ENCODE measurements around the gene ZNF138.

ZNF138 gene

GRCh38 chr7:64875658-64876406 is 81.6 kb downstream of the ZNF138 start:
- no peak overlapping the region for H3K4me3 ChIP-seq (replicated peaks; ENCODE audit: insufficient read depth, low read length)
- TF ChIP-seq GABPA (IDR thresholded peaks at IDR 0.05; ENCODE audit: low read depth) (no peak), SPI1 (IDR thresholded peaks at IDR 0.05; ENCODE audit: borderline replicate concordance, low read depth) (no peak)
- TF ChIP-seq, protein P1, sequence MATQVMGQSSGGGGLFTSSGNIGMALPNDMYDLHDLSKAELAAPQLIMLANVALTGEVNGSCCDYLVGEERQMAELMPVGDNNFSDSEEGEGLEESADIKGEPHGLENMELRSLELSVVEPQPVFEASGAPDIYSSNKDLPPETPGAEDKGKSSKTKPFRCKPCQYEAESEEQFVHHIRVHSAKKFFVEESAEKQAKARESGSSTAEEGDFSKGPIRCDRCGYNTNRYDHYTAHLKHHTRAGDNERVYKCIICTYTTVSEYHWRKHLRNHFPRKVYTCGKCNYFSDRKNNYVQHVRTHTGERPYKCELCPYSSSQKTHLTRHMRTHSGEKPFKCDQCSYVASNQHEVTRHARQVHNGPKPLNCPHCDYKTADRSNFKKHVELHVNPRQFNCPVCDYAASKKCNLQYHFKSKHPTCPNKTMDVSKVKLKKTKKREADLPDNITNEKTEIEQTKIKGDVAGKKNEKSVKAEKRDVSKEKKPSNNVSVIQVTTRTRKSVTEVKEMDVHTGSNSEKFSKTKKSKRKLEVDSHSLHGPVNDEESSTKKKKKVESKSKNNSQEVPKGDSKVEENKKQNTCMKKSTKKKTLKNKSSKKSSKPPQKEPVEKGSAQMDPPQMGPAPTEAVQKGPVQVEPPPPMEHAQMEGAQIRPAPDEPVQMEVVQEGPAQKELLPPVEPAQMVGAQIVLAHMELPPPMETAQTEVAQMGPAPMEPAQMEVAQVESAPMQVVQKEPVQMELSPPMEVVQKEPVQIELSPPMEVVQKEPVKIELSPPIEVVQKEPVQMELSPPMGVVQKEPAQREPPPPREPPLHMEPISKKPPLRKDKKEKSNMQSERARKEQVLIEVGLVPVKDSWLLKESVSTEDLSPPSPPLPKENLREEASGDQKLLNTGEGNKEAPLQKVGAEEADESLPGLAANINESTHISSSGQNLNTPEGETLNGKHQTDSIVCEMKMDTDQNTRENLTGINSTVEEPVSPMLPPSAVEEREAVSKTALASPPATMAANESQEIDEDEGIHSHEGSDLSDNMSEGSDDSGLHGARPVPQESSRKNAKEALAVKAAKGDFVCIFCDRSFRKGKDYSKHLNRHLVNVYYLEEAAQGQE (IDR thresholded peaks at IDR 0.05; ENCODE audit: insufficient replicate concordance, low read depth), result no peak
- no peaks in the 10 kb centered on the region for H3K27me3 ChIP-seq (ENCODE audit: insufficient read depth, poor library complexity, severe bottlenecking)
- H3K27ac ChIP-seq (replicated peaks), result no peak overlapping the region
- no peak for DNase-seq (ENCODE audit: low read depth in 1 of 2, low spot score in 1 of 2)

- Histone ChIP-seq H3K4me3 (replicated peaks; ENCODE audit: insufficient read depth, low read length) (no peak overlapping the region), H3K27me3 (ENCODE audit: insufficient read depth, poor library complexity, severe bottlenecking) (no peaks in the 10 kb centered on the region), H3K27ac (replicated peaks) (no peak overlapping the region)
- TF ChIP-seq, protein P2, sequence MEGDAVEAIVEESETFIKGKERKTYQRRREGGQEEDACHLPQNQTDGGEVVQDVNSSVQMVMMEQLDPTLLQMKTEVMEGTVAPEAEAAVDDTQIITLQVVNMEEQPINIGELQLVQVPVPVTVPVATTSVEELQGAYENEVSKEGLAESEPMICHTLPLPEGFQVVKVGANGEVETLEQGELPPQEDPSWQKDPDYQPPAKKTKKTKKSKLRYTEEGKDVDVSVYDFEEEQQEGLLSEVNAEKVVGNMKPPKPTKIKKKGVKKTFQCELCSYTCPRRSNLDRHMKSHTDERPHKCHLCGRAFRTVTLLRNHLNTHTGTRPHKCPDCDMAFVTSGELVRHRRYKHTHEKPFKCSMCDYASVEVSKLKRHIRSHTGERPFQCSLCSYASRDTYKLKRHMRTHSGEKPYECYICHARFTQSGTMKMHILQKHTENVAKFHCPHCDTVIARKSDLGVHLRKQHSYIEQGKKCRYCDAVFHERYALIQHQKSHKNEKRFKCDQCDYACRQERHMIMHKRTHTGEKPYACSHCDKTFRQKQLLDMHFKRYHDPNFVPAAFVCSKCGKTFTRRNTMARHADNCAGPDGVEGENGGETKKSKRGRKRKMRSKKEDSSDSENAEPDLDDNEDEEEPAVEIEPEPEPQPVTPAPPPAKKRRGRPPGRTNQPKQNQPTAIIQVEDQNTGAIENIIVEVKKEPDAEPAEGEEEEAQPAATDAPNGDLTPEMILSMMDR (IDR thresholded peaks at IDR 0.05; ENCODE audit: insufficient read depth, low read length), result no peak
- no peak for TF ChIP-seq POLR2AphosphoS5 (IDR thresholded peaks at IDR 0.05; ENCODE audit: low read depth)
- TF ChIP-seq, protein P1 (IDR thresholded peaks at IDR 0.05; ENCODE audit: insufficient replicate concordance, low read depth), result no peak
- no peak for TF ChIP-seq SPI1 (IDR thresholded peaks at IDR 0.05; ENCODE audit: borderline replicate concordance, low read depth)
- no peak for TF ChIP-seq GABPA (IDR thresholded peaks at IDR 0.05; ENCODE audit: low read depth)
- DNase-seq (ENCODE audit: low read depth in 1 of 2, low spot score in 1 of 2), result no peak
Measured at GRCh38 chr7:64876792-64877713, 82.8 kb downstream of the ZNF138 start.

DNA sequence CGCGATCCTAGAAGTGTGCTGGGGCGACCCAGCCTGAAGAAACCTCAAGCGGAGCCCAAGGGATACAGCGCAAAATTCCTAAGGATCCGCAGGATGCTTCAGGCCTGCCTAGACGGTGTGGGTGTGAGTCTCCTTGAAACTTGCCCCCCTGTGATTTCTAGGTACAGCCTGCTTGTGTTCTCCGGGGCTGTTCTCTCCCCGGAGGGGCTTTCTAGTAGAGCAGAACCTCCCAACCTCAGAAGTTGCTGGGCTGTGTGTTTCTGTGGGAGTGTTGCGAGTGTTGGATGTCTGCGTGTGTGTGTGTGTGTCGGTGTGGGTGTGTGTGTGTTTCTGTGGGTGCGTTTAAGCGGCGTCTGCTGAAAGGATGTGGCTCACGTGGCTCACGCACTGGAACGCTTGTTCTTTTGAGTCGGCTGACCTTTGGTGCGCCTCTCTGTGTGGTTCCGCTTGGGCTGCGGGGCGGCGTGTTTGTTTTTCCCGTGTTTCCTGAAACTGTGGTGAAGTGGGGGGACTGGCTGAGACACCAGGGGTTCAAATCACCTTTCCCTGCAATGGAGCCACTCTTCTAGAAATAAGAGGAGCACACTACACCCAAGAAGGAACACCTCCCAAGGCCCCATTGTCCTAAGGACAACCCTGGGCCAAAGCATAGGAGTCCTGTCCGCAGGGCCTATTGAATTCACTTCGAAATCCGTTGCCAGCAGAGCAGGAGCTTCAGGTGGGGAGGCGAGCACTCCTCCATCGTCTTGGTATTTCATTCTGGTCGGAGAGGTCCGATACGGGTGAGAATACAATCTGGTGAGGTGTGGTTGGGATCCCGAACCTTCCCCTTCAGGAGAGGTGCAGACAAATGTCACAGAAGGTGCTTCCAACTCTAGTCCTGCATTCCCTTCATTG is 83.7 kb downstream of the ZNF138 start:
- H3K27me3 ChIP-seq (ENCODE audit: insufficient read depth, poor library complexity, severe bottlenecking), result peaks cover 6% of the 10 kb centered on the region
- DNase-seq (ENCODE audit: low read depth in 1 of 2, low spot score in 1 of 2), result no peak
- H3K4me3 ChIP-seq (replicated peaks; ENCODE audit: insufficient read depth, low read length), result no peak overlapping the region
- no peak overlapping the region for H3K27ac ChIP-seq (replicated peaks)
- no peak for TF ChIP-seq SPI1 (IDR thresholded peaks at IDR 0.05; ENCODE audit: borderline replicate concordance, low read depth)
- TF ChIP-seq, protein P1 (IDR thresholded peaks at IDR 0.05; ENCODE audit: insufficient replicate concordance, low read depth), result no peak
- TF ChIP-seq GABPA (IDR thresholded peaks at IDR 0.05; ENCODE audit: low read depth), result no peak
- TF ChIP-seq POLR2AphosphoS5 (IDR thresholded peaks at IDR 0.05; ENCODE audit: low read depth), result no peak
- TF ChIP-seq, protein P2 (IDR thresholded peaks at IDR 0.05; ENCODE audit: insufficient read depth, low read length), result no peak

Data from HL-60 (cell line).